Heart right ventricle (tissue), 16 donors: ENCODE results near the gene XIST. TPM values are rescaled to one million over a fixed set of nuclear protein-coding genes. Genes with fewer than 3 reads are reported as not detected.

Experiments
- ATAC-seq, 8 donors: fragments of 200-7000 bp; cut with Tn5 transposase; one replicate each; pipeline ENCODE4 v1.9.1; 2020; ENCODE audit warnings: mild to moderate bottlenecking in 8 of 8, moderate library complexity in 8 of 8, moderate number of reproducible peaks in 1 of 8
- DNase-seq, 2 donors: peaks; one replicate each; pipeline ENCODE4 v3.0.0-alpha.2; 2020
- H3K27ac ChIP-seq, 10 donors: fragments of 200-600 bp; sonication (generic) in 2 of 10; one replicate each; pipeline versions ENCODE4 v1.5.0 to v1.8.0; 2020 to 2022; ENCODE audit warnings: mild to moderate bottlenecking in 3 of 10
- H3K27me3 ChIP-seq, 7 donors: fragments of 200-600 bp; one replicate each; pipeline ENCODE4 v1.8.0; 2021 to 2022; ENCODE audit warnings: mild to moderate bottlenecking in 2 of 7
- H3K36me3 ChIP-seq, 9 donors: fragments of 200-600 bp; sonication (generic) in 1 of 9; one replicate each; pipeline versions ENCODE4 v1.5.0 to v1.8.0; 2020 to 2022; ENCODE audit warnings: mild to moderate bottlenecking in 2 of 9
- H3K4me1 ChIP-seq, 9 donors: fragments of 200-600 bp; sonication (generic) in 1 of 9; one replicate each; pipeline versions ENCODE4 v1.5.0 to v1.8.0; 2020 to 2022; ENCODE audit warnings: mild to moderate bottlenecking in 4 of 9
- H3K4me3 ChIP-seq, 10 donors: fragments of 200-600 bp; sonication (generic) in 2 of 10; one replicate each; pipeline versions ENCODE4 v1.5.0 to v1.8.0; 2020 to 2022; ENCODE audit warnings: mild to moderate bottlenecking in 7 of 10, moderate library complexity in 2 of 10
- H3K9me3 ChIP-seq, 11 donors: fragments of 200-600 bp in 10 of 11; sonication (generic) in 2 of 11; one replicate each; pipeline versions ENCODE4 v1.5.0 to v1.8.0; 2013 to 2022; ENCODE audit warnings: mild to moderate bottlenecking in 2 of 11, control low read depth in 1 of 11, moderate library complexity in 1 of 11
- CTCF ChIP-seq, 9 donors: fragments of 200-600 bp; sonication (generic) in 2 of 9; IDR thresholded peaks; one replicate each; pipeline versions ENCODE4 v1.5.0 to v1.8.0; 2021 to 2022; ENCODE audit warnings: antibody characterized with exemption in 9 of 9, mild to moderate bottlenecking in 5 of 9, moderate library complexity in 1 of 9
- WGBS, 2 donors: extraction: QIAGEN DNeasy Blood & Tissue Kit; methylation state at CpG; one replicate each; pipeline ENCODE4 v1.1.7; 2013; ENCODE audit warnings: inconsistent platforms in 1 of 2; 5-methylcytosine and 5-hydroxymethylcytosine counted together
- intact Hi-C, 10 donors: fragments of 100-400 bp; cut with DNase I; formaldehyde crosslinking; loops; one replicate each; pipeline versions ENCODE4 v1.11.1 to v1.14.2; 2022
- polyA plus RNA-seq, 2 donors: library from polyadenylated mRNA; stranded (reverse); fragments of 200-250 nt; gene quantifications; one replicate each; pipeline ENCODE4 v1.2.3, GENCODE V29; 2013
- total RNA-seq, 10 donors: library from RNA; stranded (reverse); fragmentation: NEBNext Ultra II Directional in 3 of 10; extraction: Animal tissue kit (Norgen Biotek cat#: 25700) in 3 of 10; gene quantifications; one replicate each; pipeline versions ENCODE4 v1.2.1 to v1.2.4, GENCODE V29; 2021 to 2023
- donor health status: Arrhythmogenic right ventricular cardiomyopathy.
- donor health status: ischemic (EF 13 %, LVEDD 7.1; RV severe dilation, severe dysfunction).
- donor health status: healthy with polysubstance abuse.
- donor health status: DM: no; HTN: yes; CAD: no.
- donor health status: DM: no; HTN: no; CAD: no.
- donor health status: ischemic (EF 25% LVEDD 6.9; RV normal size, moderate dysfunction).
- donor health status: ischemic (EF 25% LVEDD 5.7; RV mildly dilated, moderate dysfunction).
- donor health status: healthy.
- donor health status: DM: yes; HTN: yes; CAD: no.
- donor health status: Ischemic cardiomyopathy.
- donor health status: ischemic (EF 35%, LVEDD 5.7; RV mildly dilated, moderate dysfunction).
- donor health status: nonischemic (EF 11% LVEDD 7.7; RV severe dilation, severe dysfunction).
- donor health status: DM: yes; HTN: yes; CAD: no.
- donor health status: PGD.
- donor health status: ischemic (EF 29% LVEDD 5.4; RV normal size, mild dysfunction).
- donor health status: nonischemic (EF 23%, LVEDD 6.1; RV moderate dilation, normal function).

XIST gene
- total and polyA plus RNA-seq, 12 donors = 0.07 to 105 (median 0.43) TPM

DNA sequence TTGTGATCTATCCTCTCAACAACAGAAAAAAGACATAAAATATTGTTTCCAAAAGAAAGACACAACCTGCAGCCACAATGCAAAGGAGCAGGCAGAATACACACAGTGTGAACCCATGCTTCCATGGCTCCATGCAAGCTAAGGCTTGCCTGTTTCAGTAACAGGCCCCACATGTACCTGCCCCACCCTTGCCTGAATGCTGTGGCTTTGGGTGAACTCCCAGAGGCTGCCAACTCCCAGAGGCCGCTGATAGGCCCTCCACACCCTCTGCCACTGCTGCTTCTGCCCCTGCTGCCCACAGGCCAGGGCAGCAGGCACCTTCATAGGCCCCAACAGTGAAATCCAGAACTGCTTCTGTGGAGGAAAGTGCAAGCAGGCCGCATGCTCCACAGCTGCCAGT, 24.4 kb upstream of the XIST start:
- Histone ChIP-seq H3K36me3 (no peaks in the 10 kb centered on the region), H3K27ac (no peak overlapping the region), H3K9me3 (peaks cover 0 to 29% (median 8%) of the 10 kb centered on the region in 11 donors), H3K4me3 (no peak overlapping the region), H3K4me1 (no peaks in the 10 kb centered on the region), H3K27me3 (peaks cover 0 to 11% (median 0%) of the 10 kb centered on the region in 7 donors)
- TF ChIP-seq CTCF (IDR thresholded peaks at IDR 0.05) = no peak
- no peak for DNase-seq
- no peak for ATAC-seq
- intact Hi-C loops = no loop called here
- 85 to 86% methylated on average over 2 of the region's 2 CpGs for WGBS, 2 donors

GRCh38 chrX:73868916-73869315, 16.4 kb upstream of the XIST start:
- Histone ChIP-seq H3K4me1 (no peaks in the 10 kb centered on the region), H3K4me3 (no peak overlapping the region), H3K9me3 (peaks cover 0 to 5% (median 0%) of the 10 kb centered on the region in 11 donors), H3K27ac (no peak overlapping the region), H3K36me3 (no peaks in the 10 kb centered on the region), H3K27me3 (peaks cover 0 to 42% (median 0%) of the 10 kb centered on the region in 7 donors)
- ATAC-seq (no peak), DNase-seq (no peak)
- no peak for TF ChIP-seq CTCF (IDR thresholded peaks at IDR 0.05)
- 87 to 92% methylated on average over 1 of the region's 1 CpG for WGBS, 2 donors
- intact Hi-C loops = loop anchor here in 1 of 10 donors (10.0 kb wide), 1 partner anchor 266 kb away; no protein-coding TSS in a partner anchor

DNA sequence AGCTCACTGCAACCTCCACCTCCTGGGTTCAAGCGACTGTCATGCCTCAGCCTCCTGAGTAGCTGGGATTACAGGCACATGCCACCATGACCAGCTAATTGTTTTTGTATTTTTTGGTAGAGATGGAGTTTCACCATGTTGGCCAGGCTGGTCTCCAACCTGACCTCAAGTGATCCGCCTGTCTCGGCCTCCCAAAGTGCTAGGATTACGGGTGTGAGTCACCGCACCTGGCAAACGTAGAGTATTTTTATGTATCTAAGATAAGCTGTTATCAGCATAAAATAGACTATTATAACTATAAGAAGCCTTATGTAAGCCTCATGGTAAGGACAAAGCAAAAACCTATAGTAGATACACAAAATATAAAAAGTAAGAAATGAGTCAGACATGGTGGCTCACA, 14.6 kb upstream of the XIST start:
- Histone ChIP-seq H3K9me3 (no peaks in the 10 kb centered on the region), H3K27ac (no peak overlapping the region), H3K4me3 (no peak overlapping the region), H3K27me3 (peaks cover 0 to 49% (median 0%) of the 10 kb centered on the region in 7 donors), H3K36me3 (no peaks in the 10 kb centered on the region), H3K4me1 (no peaks in the 10 kb centered on the region)
- intact Hi-C loops = loop anchor here in 1 of 10 donors (10.0 kb wide), 1 partner anchor 268 kb away; no protein-coding TSS in a partner anchor
- no peak for TF ChIP-seq CTCF (IDR thresholded peaks at IDR 0.05)
- ATAC-seq = no peak
- 81 to 82% methylated on average over 6 of the region's 6 CpGs for WGBS, 2 donors
- no peak for DNase-seq

DNA sequence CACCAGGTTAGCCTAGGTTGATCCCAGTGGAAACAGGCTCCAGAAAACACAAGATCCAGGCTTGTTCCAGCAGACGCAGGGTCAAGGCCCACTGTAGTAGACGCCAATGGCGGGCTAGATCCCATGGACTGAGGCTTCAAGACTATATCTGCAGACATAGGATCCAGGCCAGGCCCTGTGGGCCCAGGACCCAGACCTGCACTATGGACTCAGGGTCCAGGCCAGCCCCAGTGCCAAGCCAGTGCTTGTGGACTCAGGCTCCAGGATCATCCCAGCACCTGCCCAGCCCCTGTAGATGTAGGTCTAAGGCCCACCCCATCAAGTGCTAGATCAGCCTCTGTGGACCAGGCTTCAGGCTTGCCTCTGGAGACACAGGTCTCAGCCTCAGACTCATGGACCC, 11.3 kb upstream of the XIST start:
- DNase-seq (no peak), ATAC-seq (no peak)
- Histone ChIP-seq H3K27me3 (peaks cover 0 to 41% (median 0%) of the 10 kb centered on the region in 7 donors), H3K36me3 (no peaks in the 10 kb centered on the region), H3K4me1 (no peaks in the 10 kb centered on the region), H3K27ac (no peak overlapping the region), H3K4me3 (no peak overlapping the region), H3K9me3 (peaks cover 0 to 8% (median 0%) of the 10 kb centered on the region in 11 donors)
- TF ChIP-seq CTCF (IDR thresholded peaks at IDR 0.05) = no peak
- WGBS, 2 donors = 93 to 100% methylated on average over 3 of the region's 3 CpGs
- intact Hi-C loops = loop anchor here in 1 of 10 donors (10.0 kb wide), 1 partner anchor 271 kb away; no protein-coding TSS in a partner anchor
